NCI-H187 (cell line): ENCODE measurements around the gene GEMIN7.

Experiments
- DNase-seq, 2 experiments: peaks; one replicate each; lab custom pipeline; 2025; lab: John Stamatoyannopoulos, UW

The GEMIN7 gene

DNA sequence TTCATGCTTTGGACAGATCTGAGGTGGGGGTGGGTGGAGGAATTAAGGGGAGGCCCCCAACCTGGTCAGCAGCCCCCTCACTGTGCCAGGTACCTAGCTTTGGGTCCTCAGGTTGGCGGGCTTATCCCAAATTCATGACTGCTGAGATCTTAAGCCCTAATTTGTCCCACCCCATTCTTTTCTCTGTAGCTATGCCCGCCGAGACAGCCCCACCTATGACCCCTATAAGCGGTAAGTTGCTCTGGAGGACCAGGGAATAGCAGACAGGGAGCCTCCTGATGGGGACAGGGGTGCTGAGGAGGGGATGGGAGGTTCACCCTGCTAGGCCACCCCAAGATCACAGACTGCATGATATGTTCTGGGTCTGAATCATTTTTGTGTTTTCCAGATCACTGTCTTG is 17.1 kb upstream of the GEMIN7 start:
- no peak for DNase-seq

GRCh38 chr19:45063851-45064801 is 14.9 kb upstream of the GEMIN7 start:
- no peak for DNase-seq

DNA sequence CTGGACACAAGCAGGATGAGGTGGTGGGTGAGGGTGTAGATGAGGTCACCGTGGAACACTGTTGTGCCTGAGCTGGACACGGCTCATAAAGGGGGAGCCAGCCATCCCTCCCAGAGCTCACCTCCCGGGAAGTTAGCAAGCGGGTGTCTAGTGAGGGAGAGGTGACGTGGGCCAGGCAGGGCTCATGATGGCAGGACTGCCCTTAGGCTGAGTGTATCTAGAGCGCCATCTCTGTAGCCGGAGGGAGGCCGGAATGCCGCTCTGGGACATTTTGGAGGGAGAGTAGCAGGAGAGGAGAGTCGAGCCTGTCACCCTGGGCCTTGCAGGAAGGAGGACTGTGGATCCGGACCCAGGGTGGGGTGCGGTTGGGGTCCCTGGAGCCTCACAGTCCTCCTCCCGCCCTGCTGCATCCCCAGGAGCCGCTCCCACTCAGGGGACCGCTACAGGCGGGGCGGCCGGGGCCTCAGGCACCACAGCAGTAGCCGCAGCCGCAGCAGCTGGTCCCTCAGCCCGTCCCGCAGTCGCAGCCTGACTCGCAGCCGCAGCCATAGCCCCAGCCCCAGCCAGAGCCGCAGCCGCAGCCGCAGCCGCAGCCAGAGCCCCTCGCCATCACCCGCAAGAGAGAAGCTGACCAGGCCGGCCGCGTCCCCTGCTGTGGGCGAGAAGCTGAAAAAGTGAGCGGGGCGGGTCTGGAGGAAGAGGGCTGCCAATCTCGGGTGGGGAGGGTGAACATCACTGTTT is 12.0 kb upstream of the GEMIN7 start:
- no peak for DNase-seq

DNA sequence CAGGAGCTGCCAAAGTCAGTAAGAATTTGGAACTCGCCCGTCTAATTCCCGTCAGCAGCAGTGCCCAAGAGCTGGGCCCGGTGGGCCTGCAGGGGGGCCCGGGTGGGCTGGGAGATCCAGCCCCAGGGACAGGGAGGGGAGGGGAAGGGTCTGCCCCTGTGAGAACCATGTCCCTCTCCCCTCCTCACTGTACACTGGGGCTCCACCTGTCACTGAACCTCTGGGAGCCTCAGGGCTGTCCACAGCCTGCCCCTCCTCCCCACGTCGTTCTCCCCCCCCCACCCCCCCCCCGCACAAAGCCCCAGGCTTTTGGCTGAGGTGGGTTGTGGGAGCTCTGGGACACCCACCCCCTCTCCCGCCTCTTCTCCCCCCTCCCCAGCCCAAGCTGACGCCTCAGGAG is 11.0 kb upstream of the GEMIN7 start:
- DNase-seq = no peak

GRCh38 chr19:45069056-45069455 is 10.0 kb upstream of the GEMIN7 start:
- no peak for DNase-seq

DNA sequence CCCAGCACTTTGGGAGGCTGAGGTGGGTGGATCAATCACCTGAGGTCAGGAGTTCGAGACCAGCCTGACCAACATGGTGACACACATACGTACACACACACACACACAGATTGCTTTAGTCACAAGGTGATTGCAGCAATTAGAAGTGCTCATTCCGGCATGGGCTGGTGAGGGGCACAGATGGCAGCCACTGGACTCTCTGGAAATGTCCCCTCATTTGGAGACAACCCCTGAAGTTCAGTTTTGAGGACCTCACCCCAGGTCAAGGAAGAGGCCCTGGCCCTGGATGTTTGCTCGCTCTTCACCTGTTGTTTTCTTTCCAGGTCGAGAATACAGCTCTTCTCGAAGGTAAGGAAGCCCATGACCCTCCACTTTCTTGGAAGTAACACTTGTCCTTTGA is 8.8 kb upstream of the GEMIN7 start:
- DNase-seq = no peak

GRCh38 chr19:45070861-45071544 is 8.1 kb upstream of the GEMIN7 start:
- DNase-seq = no peak

- DNase-seq = no peak
Measured at GRCh38 chr19:45071545-45071938, 7.5 kb upstream of the GEMIN7 start.

DNA sequence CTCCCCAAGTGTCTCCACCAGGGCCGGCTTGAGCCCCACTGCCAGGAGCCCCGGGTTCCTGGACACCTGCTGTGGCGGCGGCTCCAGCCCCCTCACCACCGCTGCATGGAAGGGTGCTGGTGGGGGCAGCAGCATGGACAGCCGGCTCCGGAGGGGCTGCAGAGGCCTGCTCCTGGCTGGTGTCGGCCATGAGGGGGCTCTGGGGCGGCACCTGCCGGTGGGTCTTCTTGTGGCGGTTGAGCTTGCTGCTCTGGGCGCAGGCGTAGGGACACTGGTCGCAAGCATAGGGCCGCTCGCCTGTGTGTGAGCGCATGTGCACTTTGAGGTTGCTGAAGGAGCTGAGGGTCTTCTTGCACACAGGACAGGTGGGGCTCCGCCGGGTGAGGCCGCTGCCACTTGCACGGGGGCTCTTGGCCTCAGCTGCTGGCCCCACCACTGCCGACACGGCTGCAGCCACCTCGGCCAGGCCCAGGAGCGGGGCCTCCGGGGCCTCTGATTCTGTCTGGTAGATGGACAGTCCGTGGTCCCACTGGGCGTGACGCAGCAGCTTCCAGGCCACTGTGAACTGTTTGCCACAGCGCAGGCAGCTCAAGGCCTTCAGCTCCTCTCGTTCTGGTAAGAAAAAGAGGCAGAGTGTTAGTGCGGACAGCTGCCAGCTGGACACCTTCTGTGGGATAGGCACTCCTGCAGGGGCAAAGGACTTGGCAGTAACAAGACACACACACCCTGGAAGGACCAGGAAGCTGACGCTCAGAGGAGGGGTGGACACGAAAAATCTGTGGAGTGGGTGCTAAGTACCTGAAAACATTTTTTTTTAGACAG is 6.9 kb upstream of the GEMIN7 start:
- no peak for DNase-seq

GRCh38 chr19:45074744-45075300 is 4.2 kb upstream of the GEMIN7 start:
- no peak for DNase-seq

- peak in 1 of 2 experiments; percentile 45 for DNase-seq
Measured at GRCh38 chr19:45075301-45076028, 3.6 kb upstream of the GEMIN7 start.

- DNase-seq = peak; percentile 67 to 78
Measured at GRCh38 chr19:45076029-45076850, 2.8 kb upstream of the GEMIN7 start, which contains the start of gene ZNF296. ZNF296 (minus strand) TSS chr19:45076478; CDS start chr19:45076373, 105 bp downstream.

- DNase-seq = peak; percentile 34 to 43
Measured at GRCh38 chr19:45076851-45077730, 2.0 kb upstream of the GEMIN7 start.

DNA sequence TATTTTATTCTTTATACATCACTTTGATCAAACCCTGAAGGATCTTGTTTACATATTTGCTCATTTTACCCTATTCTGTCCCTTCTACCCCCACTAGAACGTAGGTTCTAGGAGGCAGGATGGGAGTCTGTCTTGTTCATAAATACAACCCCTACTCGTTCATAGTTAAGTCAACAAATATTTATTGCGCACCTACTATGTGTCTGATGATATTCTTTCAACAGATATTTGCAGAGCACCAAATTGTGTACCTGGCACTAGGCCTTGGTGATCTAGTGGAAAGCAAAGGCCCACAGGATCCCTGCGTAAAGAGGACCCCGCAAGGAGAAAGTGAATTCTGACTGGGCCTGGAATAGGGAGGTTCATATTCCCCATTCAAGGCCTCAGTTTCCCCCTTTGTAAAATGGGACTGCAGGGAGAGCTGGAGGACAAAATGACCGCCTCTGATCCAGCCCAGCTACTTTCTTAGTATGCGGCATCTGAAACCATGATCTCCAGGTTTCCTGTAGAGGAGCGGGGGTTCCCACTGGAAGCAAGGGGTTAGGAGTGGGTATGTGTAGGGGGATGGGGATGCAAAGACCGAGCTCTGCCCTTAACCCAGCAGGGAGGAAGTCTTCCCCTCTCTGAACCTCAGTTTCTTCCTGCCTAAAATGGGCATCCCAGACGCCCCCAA is 534 bp upstream of the GEMIN7 start:
- no peak for DNase-seq

DNA sequence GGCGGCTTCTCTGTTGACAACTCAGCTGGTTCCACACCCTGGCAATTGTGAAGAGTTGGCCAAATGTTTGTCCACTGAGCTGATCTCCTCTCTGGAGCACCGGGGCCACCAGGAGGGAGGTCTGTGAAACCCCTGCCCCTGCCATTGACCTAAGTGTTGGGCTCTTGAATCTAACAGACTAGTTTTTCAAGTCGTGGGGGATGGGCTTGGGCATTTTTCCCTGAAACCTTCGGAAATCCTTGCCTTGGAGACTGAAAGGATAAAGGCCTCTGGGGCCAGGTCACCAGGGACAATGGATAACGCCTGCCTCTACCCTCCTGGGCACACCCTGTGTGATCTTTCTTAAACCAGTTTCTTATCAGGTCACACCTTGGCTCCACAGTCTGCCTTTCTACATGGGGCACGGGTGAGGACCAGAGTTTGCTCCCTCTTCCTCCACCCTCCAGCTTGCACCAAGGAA is 881 bp downstream of the GEMIN7 start:
- no peak for DNase-seq

- DNase-seq = no peak
Measured at GRCh38 chr19:45082170-45082569, 3.1 kb downstream of the GEMIN7 start.

- no peak for DNase-seq
Measured at GRCh38 chr19:45086480-45086879, 7.4 kb downstream of the GEMIN7 start.

GRCh38 chr19:45087531-45087930 is 8.5 kb downstream of the GEMIN7 start:
- no peak for DNase-seq
